Measurements from ENCODE around the gene PRXL2C. TPM values are rescaled to one million over a fixed set of nuclear protein-coding genes. Genes with fewer than 3 reads are reported as not detected.

Gene PRXL2C
- total and polyA plus RNA-seq, 2 donors (not counting 1 experiment from before 2014, with no cell fraction given), result 10.9 to 16.1 TPM

- Histone ChIP-seq H4K20me1 (ENCODE audit: control insufficient read depth, insufficient read depth, low read length, poor library complexity, severe bottlenecking) (no peaks in the 10 kb centered on the region), H3K27ac (ENCODE audit: low read length in 2 of 2) (no peak within 1 kb of the TSS), H3K36me3 (replicated peaks in 1 of 2; ENCODE audit: control extremely low read depth in 1 of 2, control insufficient read depth in 1 of 2, extremely low read depth in 1 of 2, insufficient read depth in 2 of 2, low read length in 1 of 2) (no peaks in the 10 kb centered on the region), H3K9me3 (ENCODE audit: control extremely low read depth in 1 of 3, control insufficient read depth in 2 of 3, insufficient read depth in 1 of 3, low read length in 2 of 3) (peaks cover 0 to 11% (median 0%) of the 10 kb centered on the region in 3 donors), H3K4me3 (ENCODE audit: control extremely low read depth in 1 of 5, extremely low read depth in 1 of 5, insufficient read depth in 1 of 5, low read depth in 2 of 5, low read length in 4 of 5) (peak within 1 kb of the TSS; percentile 5 to 58 (median 43)), H3K79me2 (ENCODE audit: control insufficient read depth, insufficient read depth, low read length) (no peaks in the 10 kb centered on the region), H3K4me1 (ENCODE audit: control insufficient read depth in 2 of 2, insufficient read depth in 2 of 2, low read length in 2 of 2) (peaks cover 11 to 14% of the 10 kb centered on the region in 2 donors), H3K27me3 (replicated peaks in 1 of 4; ENCODE audit: control extremely low read depth in 1 of 4, control insufficient read depth in 3 of 4, insufficient read depth in 4 of 4, low read length in 3 of 4) (peaks cover 0 to 41% (median 25%) of the 10 kb centered on the region in 4 experiments), H3K9ac (ENCODE audit: low read length) (peak within 1 kb of the TSS; percentile 55), H2AFZ (ENCODE audit: insufficient read depth, low read depth, low read length, poor library complexity, severe bottlenecking) (peak within 1 kb of the TSS; percentile 74), H3K4me2 (replicated peaks; ENCODE audit: low read depth, low read length, poor library complexity, severe bottlenecking) (peak within 1 kb of the TSS; percentile 86)
- WGBS (ENCODE audit: insufficient coverage), result 1% methylated on average over 66 of the region's 66 CpGs
- intact Hi-C loops (cut with micrococcal nuclease), result no loop called here
- H3K9me3 Mint-ChIP-seq (ENCODE audit: insufficient read depth), result no peaks in the 10 kb centered on the region
- TF ChIP-seq CTCF (IDR thresholded peaks at IDR 0.05), result no peak
- TF ChIP-seq EZH2 (IDR thresholded peaks at IDR 0.05; ENCODE audit: borderline replicate concordance, insufficient read depth, low read depth, low read length, poor library complexity, severe bottlenecking), result no peak
- peaks cover 7% of the 10 kb centered on the region for H3K4me1 Mint-ChIP-seq
- DNase-seq (peak; percentile 78), ATAC-seq (ENCODE audit: low read depth) (peak; percentile 82)
- H3K27me3 Mint-ChIP-seq, result peaks cover 52% of the 10 kb centered on the region
- no peak within 1 kb of the TSS for H3K27ac Mint-ChIP-seq
- POLR2A ChIA-PET, result interaction anchor here (0.6 kb wide), 1 partner anchor 1953 kb away, joined by 5 read pairs; no protein-coding TSS in a partner anchor
- H3K4me3 Mint-ChIP-seq, result peak within 1 kb of the TSS; percentile 63
- CTCF ChIA-PET, result no interaction called here
These were observed 35.5 kb downstream of the PRXL2C start, which contains the start of gene CDC14B for GRCh38 chr9:96619491-96620180. CDC14B (minus strand) TSS chr9:96619843; CDS start chr9:96619378, 465 bp downstream.

- peak overlapping the region in 3 of 5 experiments; percentile 38 to 58 (median 51) for H3K4me3 ChIP-seq (ENCODE audit: control extremely low read depth in 1 of 5, extremely low read depth in 1 of 5, insufficient read depth in 1 of 5, low read depth in 2 of 5, low read length in 4 of 5)
- Mint-ChIP-seq H3K27ac (no peak overlapping the region), H3K4me3 (no peak overlapping the region), H3K9me3 (ENCODE audit: insufficient read depth) (no peaks in the 10 kb centered on the region), H3K4me1 (peaks cover 7% of the 10 kb centered on the region), H3K27me3 (peaks cover 53% of the 10 kb centered on the region)
- H3K9ac ChIP-seq (ENCODE audit: low read length), result peak overlapping the region; percentile 53
- H4K20me1 ChIP-seq (ENCODE audit: control insufficient read depth, insufficient read depth, low read length, poor library complexity, severe bottlenecking), result no peaks in the 10 kb centered on the region
- peak overlapping the region; percentile 86 for H3K4me2 ChIP-seq (replicated peaks; ENCODE audit: low read depth, low read length, poor library complexity, severe bottlenecking)
- H3K79me2 ChIP-seq (ENCODE audit: control insufficient read depth, insufficient read depth, low read length), result no peaks in the 10 kb centered on the region
- no peaks in the 10 kb centered on the region for H3K36me3 ChIP-seq (replicated peaks in 1 of 2; ENCODE audit: control extremely low read depth in 1 of 2, control insufficient read depth in 1 of 2, extremely low read depth in 1 of 2, insufficient read depth in 2 of 2, low read length in 1 of 2)
- TF ChIP-seq EZH2 (IDR thresholded peaks at IDR 0.05; ENCODE audit: borderline replicate concordance, insufficient read depth, low read depth, low read length, poor library complexity, severe bottlenecking) (no peak), CTCF (IDR thresholded peaks at IDR 0.05) (no peak)
- intact Hi-C loops (cut with micrococcal nuclease), result no loop called here
- ChIA-PET CTCF (no interaction called here), POLR2A (no interaction called here)
- H2AFZ ChIP-seq (ENCODE audit: insufficient read depth, low read depth, low read length, poor library complexity, severe bottlenecking), result peak overlapping the region; percentile 74
- H3K9me3 ChIP-seq (ENCODE audit: control extremely low read depth in 1 of 3, control insufficient read depth in 2 of 3, insufficient read depth in 1 of 3, low read length in 2 of 3), result peaks cover 0 to 11% (median 0%) of the 10 kb centered on the region in 3 donors
- 1% methylated on average over 54 of the region's 54 CpGs for WGBS (ENCODE audit: insufficient coverage)
- H3K27ac ChIP-seq (ENCODE audit: low read length in 2 of 2), result no peak overlapping the region
- H3K27me3 ChIP-seq (replicated peaks in 1 of 4; ENCODE audit: control extremely low read depth in 1 of 4, control insufficient read depth in 3 of 4, insufficient read depth in 4 of 4, low read length in 3 of 4), result peaks cover 0 to 41% (median 25%) of the 10 kb centered on the region in 4 experiments
- DNase-seq (peak; percentile 33), ATAC-seq (ENCODE audit: low read depth) (no peak)
- peaks cover 11 to 14% of the 10 kb centered on the region in 2 donors for H3K4me1 ChIP-seq (ENCODE audit: control insufficient read depth in 2 of 2, insufficient read depth in 2 of 2, low read length in 2 of 2)
These were observed 36.0 kb downstream of the PRXL2C start for GRCh38 chr9:96619124-96619465.

All from B cell (primary cell).